Measurements from ENCODE around the gene C1QTNF4.

DNA sequence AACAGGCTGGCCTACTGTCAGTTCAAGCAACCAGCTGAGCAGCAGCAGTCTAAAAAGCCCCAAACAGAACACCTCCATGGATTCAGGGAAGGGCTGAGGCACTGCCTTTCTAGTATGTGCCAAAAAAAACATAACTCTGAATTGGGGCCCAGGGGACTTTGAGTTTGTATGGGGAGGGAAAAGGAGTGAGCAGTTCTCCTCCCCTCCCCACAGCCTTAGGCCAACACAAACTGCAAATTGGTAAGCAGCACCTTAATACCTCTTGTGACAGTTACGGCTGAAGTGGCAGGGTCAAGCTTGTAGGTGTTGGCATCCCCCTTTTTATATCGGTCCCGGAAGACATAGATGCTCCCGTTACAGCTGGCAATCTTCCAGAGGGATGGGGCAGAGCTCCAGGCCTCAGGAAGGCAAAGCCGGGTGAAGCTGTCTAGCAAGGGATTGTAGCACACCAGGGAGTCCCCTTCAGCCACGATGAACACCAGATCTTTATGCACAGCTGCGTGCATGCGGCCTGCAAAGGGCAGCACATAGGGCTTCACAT lies 21.4 kb downstream of the C1QTNF4 start:
- TF ChIP-seq, protein P1, sequence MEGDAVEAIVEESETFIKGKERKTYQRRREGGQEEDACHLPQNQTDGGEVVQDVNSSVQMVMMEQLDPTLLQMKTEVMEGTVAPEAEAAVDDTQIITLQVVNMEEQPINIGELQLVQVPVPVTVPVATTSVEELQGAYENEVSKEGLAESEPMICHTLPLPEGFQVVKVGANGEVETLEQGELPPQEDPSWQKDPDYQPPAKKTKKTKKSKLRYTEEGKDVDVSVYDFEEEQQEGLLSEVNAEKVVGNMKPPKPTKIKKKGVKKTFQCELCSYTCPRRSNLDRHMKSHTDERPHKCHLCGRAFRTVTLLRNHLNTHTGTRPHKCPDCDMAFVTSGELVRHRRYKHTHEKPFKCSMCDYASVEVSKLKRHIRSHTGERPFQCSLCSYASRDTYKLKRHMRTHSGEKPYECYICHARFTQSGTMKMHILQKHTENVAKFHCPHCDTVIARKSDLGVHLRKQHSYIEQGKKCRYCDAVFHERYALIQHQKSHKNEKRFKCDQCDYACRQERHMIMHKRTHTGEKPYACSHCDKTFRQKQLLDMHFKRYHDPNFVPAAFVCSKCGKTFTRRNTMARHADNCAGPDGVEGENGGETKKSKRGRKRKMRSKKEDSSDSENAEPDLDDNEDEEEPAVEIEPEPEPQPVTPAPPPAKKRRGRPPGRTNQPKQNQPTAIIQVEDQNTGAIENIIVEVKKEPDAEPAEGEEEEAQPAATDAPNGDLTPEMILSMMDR (IDR thresholded peaks at IDR 0.05 in 2 of 3, conservative IDR thresholded peaks at IDR 0.05 in 1 of 3; ENCODE audit: control insufficient read depth in 2 of 3, extremely low read depth in 1 of 3, insufficient read depth in 1 of 3, low read depth in 3 of 3, low read length in 3 of 3), result no peak
- TF ChIP-seq SKIL (IDR thresholded peaks at IDR 0.05; ENCODE audit: low read depth, poor library complexity, severe bottlenecking), result no peak
- TF ChIP-seq JUNB (IDR thresholded peaks at IDR 0.05), result no peak
- no peak for TF ChIP-seq CHD2 (IDR thresholded peaks at IDR 0.05; ENCODE audit: borderline replicate concordance, low read depth, low read length)
- no peak for TF ChIP-seq CBFB (IDR thresholded peaks at IDR 0.05; ENCODE audit: low read depth)
- TF ChIP-seq MEF2A (IDR thresholded peaks at IDR 0.05; ENCODE audit: insufficient read depth, low read depth, low read length), result no peak
- TF ChIP-seq, protein P2, sequence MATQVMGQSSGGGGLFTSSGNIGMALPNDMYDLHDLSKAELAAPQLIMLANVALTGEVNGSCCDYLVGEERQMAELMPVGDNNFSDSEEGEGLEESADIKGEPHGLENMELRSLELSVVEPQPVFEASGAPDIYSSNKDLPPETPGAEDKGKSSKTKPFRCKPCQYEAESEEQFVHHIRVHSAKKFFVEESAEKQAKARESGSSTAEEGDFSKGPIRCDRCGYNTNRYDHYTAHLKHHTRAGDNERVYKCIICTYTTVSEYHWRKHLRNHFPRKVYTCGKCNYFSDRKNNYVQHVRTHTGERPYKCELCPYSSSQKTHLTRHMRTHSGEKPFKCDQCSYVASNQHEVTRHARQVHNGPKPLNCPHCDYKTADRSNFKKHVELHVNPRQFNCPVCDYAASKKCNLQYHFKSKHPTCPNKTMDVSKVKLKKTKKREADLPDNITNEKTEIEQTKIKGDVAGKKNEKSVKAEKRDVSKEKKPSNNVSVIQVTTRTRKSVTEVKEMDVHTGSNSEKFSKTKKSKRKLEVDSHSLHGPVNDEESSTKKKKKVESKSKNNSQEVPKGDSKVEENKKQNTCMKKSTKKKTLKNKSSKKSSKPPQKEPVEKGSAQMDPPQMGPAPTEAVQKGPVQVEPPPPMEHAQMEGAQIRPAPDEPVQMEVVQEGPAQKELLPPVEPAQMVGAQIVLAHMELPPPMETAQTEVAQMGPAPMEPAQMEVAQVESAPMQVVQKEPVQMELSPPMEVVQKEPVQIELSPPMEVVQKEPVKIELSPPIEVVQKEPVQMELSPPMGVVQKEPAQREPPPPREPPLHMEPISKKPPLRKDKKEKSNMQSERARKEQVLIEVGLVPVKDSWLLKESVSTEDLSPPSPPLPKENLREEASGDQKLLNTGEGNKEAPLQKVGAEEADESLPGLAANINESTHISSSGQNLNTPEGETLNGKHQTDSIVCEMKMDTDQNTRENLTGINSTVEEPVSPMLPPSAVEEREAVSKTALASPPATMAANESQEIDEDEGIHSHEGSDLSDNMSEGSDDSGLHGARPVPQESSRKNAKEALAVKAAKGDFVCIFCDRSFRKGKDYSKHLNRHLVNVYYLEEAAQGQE (IDR thresholded peaks at IDR 0.05; ENCODE audit: low read depth, low read length), result no peak
- TF ChIP-seq, protein P3, sequence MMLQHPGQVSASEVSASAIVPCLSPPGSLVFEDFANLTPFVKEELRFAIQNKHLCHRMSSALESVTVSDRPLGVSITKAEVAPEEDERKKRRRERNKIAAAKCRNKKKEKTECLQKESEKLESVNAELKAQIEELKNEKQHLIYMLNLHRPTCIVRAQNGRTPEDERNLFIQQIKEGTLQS (IDR thresholded peaks at IDR 0.05; ENCODE audit: borderline replicate concordance, extremely low read depth, low read depth, low read length), result no peak
